ENCODE results near the gene NVL.

DNA sequence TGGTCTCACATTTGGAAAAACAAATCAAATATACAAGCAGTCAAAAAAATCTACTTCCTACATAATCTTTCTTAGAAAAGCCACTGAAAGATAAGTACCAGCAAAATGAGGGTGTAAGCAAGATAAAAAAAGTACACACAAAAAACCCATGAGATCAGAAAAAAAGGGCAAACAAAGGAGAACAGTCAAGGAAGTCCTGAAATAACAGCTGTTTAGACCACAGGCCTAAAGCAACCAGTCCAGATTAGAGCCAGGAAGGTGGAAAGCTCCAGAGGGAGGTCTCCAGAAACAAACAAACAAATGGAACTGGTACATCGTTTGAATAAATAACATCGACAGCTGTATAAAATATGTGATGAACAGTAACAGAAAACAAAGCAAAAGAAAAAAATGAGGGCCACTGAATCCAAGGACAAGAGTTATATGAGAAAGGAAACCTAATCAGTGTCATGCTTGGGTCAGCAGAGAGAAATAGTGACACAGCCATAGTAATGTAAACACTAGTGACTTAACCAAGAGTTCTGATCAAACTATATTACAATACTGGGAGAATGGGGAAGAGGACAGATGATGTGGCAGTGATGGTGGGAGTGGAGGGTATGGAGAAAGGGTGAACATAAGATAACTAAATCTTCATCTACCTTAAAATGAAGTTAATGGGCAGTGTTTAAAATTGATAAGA is 67.5 kb downstream of the NVL start:
- TF ChIP-seq ZNF112 (tag by site-specific recombination; IDR thresholded peaks at IDR 0.05) (no peak), ZNF221 (tag by site-specific recombination; IDR thresholded peaks at IDR 0.05; ENCODE audit: borderline replicate concordance) (no peak), ZBTB48 (tag by site-specific recombination; IDR thresholded peaks at IDR 0.05) (no peak), ZNF138 (tag by site-specific recombination; IDR thresholded peaks at IDR 0.05; ENCODE audit: borderline replicate concordance) (no peak), IKZF3 (tag by site-specific recombination; IDR thresholded peaks at IDR 0.05) (no peak), ZNF660 (tag by site-specific recombination; IDR thresholded peaks at IDR 0.05) (no peak), ZNF423 (tag by site-specific recombination; IDR thresholded peaks at IDR 0.05) (no peak)
- TF ChIP-seq, protein P1, sequence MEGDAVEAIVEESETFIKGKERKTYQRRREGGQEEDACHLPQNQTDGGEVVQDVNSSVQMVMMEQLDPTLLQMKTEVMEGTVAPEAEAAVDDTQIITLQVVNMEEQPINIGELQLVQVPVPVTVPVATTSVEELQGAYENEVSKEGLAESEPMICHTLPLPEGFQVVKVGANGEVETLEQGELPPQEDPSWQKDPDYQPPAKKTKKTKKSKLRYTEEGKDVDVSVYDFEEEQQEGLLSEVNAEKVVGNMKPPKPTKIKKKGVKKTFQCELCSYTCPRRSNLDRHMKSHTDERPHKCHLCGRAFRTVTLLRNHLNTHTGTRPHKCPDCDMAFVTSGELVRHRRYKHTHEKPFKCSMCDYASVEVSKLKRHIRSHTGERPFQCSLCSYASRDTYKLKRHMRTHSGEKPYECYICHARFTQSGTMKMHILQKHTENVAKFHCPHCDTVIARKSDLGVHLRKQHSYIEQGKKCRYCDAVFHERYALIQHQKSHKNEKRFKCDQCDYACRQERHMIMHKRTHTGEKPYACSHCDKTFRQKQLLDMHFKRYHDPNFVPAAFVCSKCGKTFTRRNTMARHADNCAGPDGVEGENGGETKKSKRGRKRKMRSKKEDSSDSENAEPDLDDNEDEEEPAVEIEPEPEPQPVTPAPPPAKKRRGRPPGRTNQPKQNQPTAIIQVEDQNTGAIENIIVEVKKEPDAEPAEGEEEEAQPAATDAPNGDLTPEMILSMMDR (tag by site-specific recombination; IDR thresholded peaks at IDR 0.05) = no peak
- TF ChIP-seq, protein P2, sequence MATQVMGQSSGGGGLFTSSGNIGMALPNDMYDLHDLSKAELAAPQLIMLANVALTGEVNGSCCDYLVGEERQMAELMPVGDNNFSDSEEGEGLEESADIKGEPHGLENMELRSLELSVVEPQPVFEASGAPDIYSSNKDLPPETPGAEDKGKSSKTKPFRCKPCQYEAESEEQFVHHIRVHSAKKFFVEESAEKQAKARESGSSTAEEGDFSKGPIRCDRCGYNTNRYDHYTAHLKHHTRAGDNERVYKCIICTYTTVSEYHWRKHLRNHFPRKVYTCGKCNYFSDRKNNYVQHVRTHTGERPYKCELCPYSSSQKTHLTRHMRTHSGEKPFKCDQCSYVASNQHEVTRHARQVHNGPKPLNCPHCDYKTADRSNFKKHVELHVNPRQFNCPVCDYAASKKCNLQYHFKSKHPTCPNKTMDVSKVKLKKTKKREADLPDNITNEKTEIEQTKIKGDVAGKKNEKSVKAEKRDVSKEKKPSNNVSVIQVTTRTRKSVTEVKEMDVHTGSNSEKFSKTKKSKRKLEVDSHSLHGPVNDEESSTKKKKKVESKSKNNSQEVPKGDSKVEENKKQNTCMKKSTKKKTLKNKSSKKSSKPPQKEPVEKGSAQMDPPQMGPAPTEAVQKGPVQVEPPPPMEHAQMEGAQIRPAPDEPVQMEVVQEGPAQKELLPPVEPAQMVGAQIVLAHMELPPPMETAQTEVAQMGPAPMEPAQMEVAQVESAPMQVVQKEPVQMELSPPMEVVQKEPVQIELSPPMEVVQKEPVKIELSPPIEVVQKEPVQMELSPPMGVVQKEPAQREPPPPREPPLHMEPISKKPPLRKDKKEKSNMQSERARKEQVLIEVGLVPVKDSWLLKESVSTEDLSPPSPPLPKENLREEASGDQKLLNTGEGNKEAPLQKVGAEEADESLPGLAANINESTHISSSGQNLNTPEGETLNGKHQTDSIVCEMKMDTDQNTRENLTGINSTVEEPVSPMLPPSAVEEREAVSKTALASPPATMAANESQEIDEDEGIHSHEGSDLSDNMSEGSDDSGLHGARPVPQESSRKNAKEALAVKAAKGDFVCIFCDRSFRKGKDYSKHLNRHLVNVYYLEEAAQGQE (tag by site-specific recombination; IDR thresholded peaks at IDR 0.05) = no peak
- TF ChIP-seq, protein P3, sequence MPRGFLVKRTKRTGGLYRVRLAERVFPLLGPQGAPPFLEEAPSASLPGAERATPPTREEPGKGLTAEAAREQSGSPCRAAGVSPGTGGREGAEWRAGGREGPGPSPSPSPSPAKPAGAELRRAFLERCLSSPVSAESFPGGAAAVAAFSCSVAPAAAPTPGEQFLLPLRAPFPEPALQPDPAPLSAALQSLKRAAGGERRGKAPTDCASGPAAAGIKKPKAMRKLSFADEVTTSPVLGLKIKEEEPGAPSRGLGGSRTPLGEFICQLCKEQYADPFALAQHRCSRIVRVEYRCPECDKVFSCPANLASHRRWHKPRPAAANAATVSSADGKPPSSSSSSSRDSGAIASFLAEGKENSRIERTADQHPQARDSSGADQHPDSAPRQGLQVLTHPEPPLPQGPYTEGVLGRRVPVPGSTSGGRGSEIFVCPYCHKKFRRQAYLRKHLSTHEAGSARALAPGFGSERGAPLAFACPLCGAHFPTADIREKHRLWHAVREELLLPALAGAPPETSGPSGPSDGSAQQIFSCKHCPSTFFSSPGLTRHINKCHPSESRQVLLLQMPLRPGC (tag by site-specific recombination; IDR thresholded peaks at IDR 0.05) = 0 out of 2 replicates have a peak, but pooled peaks have one; percentile 12

Data from HEK293 (cell line).